HEK293 (cell line): ENCODE measurements around the gene PSMB11.

ENCODE experiments used
- EGR2 ChIP-seq: fragments of 450-650 bp; formaldehyde crosslinking; IDR thresholded peaks from 2 replicates; pipeline ENCODE4 v1.5.1; 2016; ENCODE audit warnings: low read depth, missing biosample characterization, missing genetic modification characterization
- GLIS1 ChIP-seq: fragments of 450-650 bp; formaldehyde crosslinking; IDR thresholded peaks from 2 replicates; pipeline ENCODE4 v1.5.1; 2016; ENCODE audit warnings: missing biosample characterization, missing genetic modification characterization
- KLF10 ChIP-seq: fragments of 450-650 bp; IDR thresholded peaks from 2 replicates; pipeline ENCODE4 v1.5.1; 2018; ENCODE audit warnings: missing biosample characterization, mild to moderate bottlenecking, missing genetic modification characterization
- OVOL3 ChIP-seq: fragments of 450-650 bp; formaldehyde crosslinking; IDR thresholded peaks from 2 replicates; pipeline ENCODE4 v1.5.1; 2016; ENCODE audit warnings: missing biosample characterization, missing genetic modification characterization
- SP2 ChIP-seq: fragments of 450-650 bp; formaldehyde crosslinking; IDR thresholded peaks from 2 replicates; pipeline ENCODE4 v1.5.1; 2016; ENCODE audit warnings: missing biosample characterization, missing genetic modification characterization
- ZEB2 ChIP-seq: fragments of 450-650 bp; formaldehyde crosslinking; IDR thresholded peaks from 2 replicates; pipeline ENCODE4 v1.5.1; 2016; ENCODE audit warnings: missing biosample characterization, missing genetic modification characterization
- ZFP41 ChIP-seq: fragments of 450-650 bp; formaldehyde crosslinking; IDR thresholded peaks from 2 replicates; pipeline ENCODE4 v1.5.1; 2016; ENCODE audit warnings: missing biosample characterization, missing genetic modification characterization, borderline replicate concordance
- ZFP69B ChIP-seq: fragments of 450-650 bp; formaldehyde crosslinking; IDR thresholded peaks from 2 replicates; pipeline ENCODE4 v1.5.1; 2016; ENCODE audit warnings: missing biosample characterization, missing genetic modification characterization
- ZNF114 ChIP-seq: fragments of 450-650 bp; formaldehyde crosslinking; IDR thresholded peaks from 2 replicates; pipeline ENCODE4 v1.5.0; 2017; ENCODE audit warnings: missing biosample characterization, missing genetic modification characterization
- ZNF155 ChIP-seq: fragments of 450-650 bp; formaldehyde crosslinking; IDR thresholded peaks from 2 replicates; pipeline ENCODE4 v1.5.1; 2016; ENCODE audit warnings: missing biosample characterization, missing genetic modification characterization
- ZNF157 ChIP-seq: fragments of 450-650 bp; formaldehyde crosslinking; IDR thresholded peaks from 2 replicates; pipeline ENCODE4 v1.5.1; 2016; ENCODE audit warnings: missing biosample characterization, missing genetic modification characterization
- ZNF174 ChIP-seq: fragments of 450-650 bp; formaldehyde crosslinking; IDR thresholded peaks from 2 replicates; pipeline ENCODE4 v1.5.0; 2017; ENCODE audit warnings: missing biosample characterization, mild to moderate bottlenecking, missing genetic modification characterization
- ZNF2 ChIP-seq: fragments of 450-650 bp; formaldehyde crosslinking; IDR thresholded peaks from 2 replicates; pipeline ENCODE4 v1.5.1; 2016; ENCODE audit warnings: missing biosample characterization, missing genetic modification characterization
- ZNF211 ChIP-seq: fragments of 450-650 bp; formaldehyde crosslinking; IDR thresholded peaks from 2 replicates; pipeline ENCODE4 v1.5.1; 2016; ENCODE audit warnings: low read depth, missing biosample characterization, missing genetic modification characterization
- ZNF23 ChIP-seq: fragments of 450-650 bp; formaldehyde crosslinking; IDR thresholded peaks from 2 replicates; pipeline ENCODE4 v1.5.1; 2016; ENCODE audit warnings: missing biosample characterization, missing genetic modification characterization, borderline replicate concordance
- ZNF416 ChIP-seq: fragments of 450-650 bp; formaldehyde crosslinking; IDR thresholded peaks from 2 replicates; pipeline ENCODE4 v1.5.1; 2016; ENCODE audit warnings: missing biosample characterization, missing genetic modification characterization
- ZNF426 ChIP-seq: fragments of 450-650 bp; formaldehyde crosslinking; IDR thresholded peaks from 2 replicates; pipeline ENCODE4 v1.5.1; 2017; ENCODE audit warnings: missing biosample characterization, missing genetic modification characterization, mild to moderate bottlenecking, inconsistent platforms, moderate library complexity
- ZNF561 ChIP-seq: fragments of 450-650 bp; IDR thresholded peaks from 2 replicates; pipeline ENCODE4 v1.5.1; 2018; ENCODE audit warnings: missing biosample characterization, missing genetic modification characterization, borderline replicate concordance
- ZNF600 ChIP-seq: fragments of 450-650 bp; formaldehyde crosslinking; IDR thresholded peaks from 2 replicates; pipeline ENCODE4 v1.5.1; 2016; ENCODE audit warnings: missing biosample characterization, missing genetic modification characterization
- ZNF670 ChIP-seq: fragments of 450-650 bp; formaldehyde crosslinking; IDR thresholded peaks from 2 replicates; pipeline ENCODE4 v1.5.1; 2016; ENCODE audit warnings: missing biosample characterization, missing genetic modification characterization, low read depth
- ZNF677 ChIP-seq: fragments of 450-650 bp; IDR thresholded peaks from 2 replicates; pipeline ENCODE4 v1.5.0; 2018; ENCODE audit warnings: missing biosample characterization, mild to moderate bottlenecking, missing genetic modification characterization, moderate library complexity
- ZNF768 ChIP-seq: fragments of 450-650 bp; formaldehyde crosslinking; IDR thresholded peaks from 2 replicates; pipeline ENCODE4 v1.5.1; 2018; ENCODE audit warnings: missing biosample characterization, mild to moderate bottlenecking, missing genetic modification characterization
- ZNF843 ChIP-seq: fragments of 450-650 bp; formaldehyde crosslinking; IDR thresholded peaks from 2 replicates; pipeline ENCODE4 v1.5.1; 2016; ENCODE audit warnings: missing biosample characterization, missing genetic modification characterization
- ZSCAN30 ChIP-seq: fragments of 450-650 bp; IDR thresholded peaks from 2 replicates; pipeline ENCODE4 v1.5.1; 2018; ENCODE audit warnings: missing biosample characterization, mild to moderate bottlenecking, missing genetic modification characterization, moderate library complexity
- ZXDB ChIP-seq: fragments of 450-650 bp; formaldehyde crosslinking; IDR thresholded peaks from 2 replicates; pipeline ENCODE4 v1.5.1; 2016; ENCODE audit warnings: missing biosample characterization, missing genetic modification characterization
- TF ChIP-seq, protein P1 (sequence below): fragments of 450-650 bp; formaldehyde crosslinking; IDR thresholded peaks from 2 replicates; pipeline ENCODE4 v1.5.1; 2016; ENCODE audit warnings: missing biosample characterization, missing genetic modification characterization
- TF ChIP-seq, protein P2 (sequence below): fragments of 450-650 bp; formaldehyde crosslinking; IDR thresholded peaks from 2 replicates; pipeline ENCODE4 v1.5.1; 2017; ENCODE audit warnings: missing biosample characterization, missing genetic modification characterization
- TF ChIP-seq, protein P3 (sequence below): fragments of 450-650 bp; IDR thresholded peaks from 2 replicates; pipeline ENCODE4 v1.5.1; 2018; ENCODE audit warnings: missing biosample characterization, mild to moderate bottlenecking, missing genetic modification characterization
- TF ChIP-seq, protein P4 (sequence below): fragments of 450-650 bp; formaldehyde crosslinking; conservative IDR thresholded peaks from 2 replicates; pipeline ENCODE4 v1.5.1; 2016; ENCODE audit warnings: low read depth, missing biosample characterization, missing genetic modification characterization
- TF ChIP-seq, protein P5 (sequence below): fragments of 450-650 bp; formaldehyde crosslinking; IDR thresholded peaks from 2 replicates; pipeline ENCODE4 v1.5.1; 2016; ENCODE audit warnings: missing biosample characterization, missing genetic modification characterization

PSMB11 gene

DNA sequence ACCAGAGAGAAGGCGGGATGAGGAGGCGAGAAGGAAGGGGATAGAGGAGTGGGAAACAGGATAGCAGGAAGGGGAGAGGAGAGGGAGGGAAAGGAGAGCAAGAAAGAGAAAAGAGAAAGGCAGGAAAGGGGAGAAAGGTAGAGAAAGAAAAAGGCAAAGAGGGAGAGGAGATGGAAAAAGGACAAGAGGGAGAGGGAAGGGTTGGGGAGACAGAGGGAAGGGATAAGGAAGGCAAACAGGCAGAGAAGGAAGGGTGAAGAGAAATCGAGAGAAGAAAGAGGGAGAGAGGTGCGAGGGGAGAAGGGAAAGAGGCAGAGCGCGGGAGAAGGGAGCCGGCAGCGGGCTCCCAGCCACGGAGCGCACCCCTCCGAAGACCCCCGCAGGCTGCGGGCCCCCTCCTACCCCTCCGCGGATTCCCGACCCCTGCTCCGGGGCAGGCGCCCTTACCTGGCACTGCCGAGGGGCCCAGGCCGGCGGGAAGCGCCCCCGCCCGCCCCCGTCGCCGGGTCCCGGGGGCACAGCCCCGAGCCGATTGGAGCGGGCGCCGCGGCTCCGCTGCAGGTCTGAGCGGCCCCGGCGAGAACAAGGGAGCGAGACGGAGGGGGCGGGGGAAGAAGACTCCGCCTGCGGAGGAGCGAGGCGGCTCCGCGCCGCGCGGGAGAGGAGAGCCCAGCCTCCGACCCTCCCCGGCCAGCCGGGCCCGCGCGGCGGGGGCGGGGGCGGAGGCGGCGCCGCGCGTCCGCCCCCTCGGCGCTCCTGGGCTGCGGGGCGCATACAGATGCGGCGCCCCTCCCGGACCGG lies 15.1 kb downstream of the PSMB11 start, which contains the start of gene CDH24 (continued):
- no peak for TF ChIP-seq ZNF23 (tag by site-specific recombination)
- TF ChIP-seq ZNF843 = no peak
- TF ChIP-seq GLIS1 (tag by site-specific recombination) = no peak
- TF ChIP-seq, protein P1, sequence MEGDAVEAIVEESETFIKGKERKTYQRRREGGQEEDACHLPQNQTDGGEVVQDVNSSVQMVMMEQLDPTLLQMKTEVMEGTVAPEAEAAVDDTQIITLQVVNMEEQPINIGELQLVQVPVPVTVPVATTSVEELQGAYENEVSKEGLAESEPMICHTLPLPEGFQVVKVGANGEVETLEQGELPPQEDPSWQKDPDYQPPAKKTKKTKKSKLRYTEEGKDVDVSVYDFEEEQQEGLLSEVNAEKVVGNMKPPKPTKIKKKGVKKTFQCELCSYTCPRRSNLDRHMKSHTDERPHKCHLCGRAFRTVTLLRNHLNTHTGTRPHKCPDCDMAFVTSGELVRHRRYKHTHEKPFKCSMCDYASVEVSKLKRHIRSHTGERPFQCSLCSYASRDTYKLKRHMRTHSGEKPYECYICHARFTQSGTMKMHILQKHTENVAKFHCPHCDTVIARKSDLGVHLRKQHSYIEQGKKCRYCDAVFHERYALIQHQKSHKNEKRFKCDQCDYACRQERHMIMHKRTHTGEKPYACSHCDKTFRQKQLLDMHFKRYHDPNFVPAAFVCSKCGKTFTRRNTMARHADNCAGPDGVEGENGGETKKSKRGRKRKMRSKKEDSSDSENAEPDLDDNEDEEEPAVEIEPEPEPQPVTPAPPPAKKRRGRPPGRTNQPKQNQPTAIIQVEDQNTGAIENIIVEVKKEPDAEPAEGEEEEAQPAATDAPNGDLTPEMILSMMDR (tag by site-specific recombination) = no peak
- no peak for TF ChIP-seq ZNF677 (tag by site-specific recombination)
- no peak for TF ChIP-seq ZNF157 (tag by site-specific recombination)
- TF ChIP-seq EGR2 (tag by site-specific recombination) = peak; percentile 48
- TF ChIP-seq ZXDB (tag by site-specific recombination) = peak; percentile 48; the same call in 1 of the 2 replicates
- TF ChIP-seq ZNF155 (tag by site-specific recombination) = no peak
- TF ChIP-seq SP2 = no peak; the same call in none of the 2 replicates
- TF ChIP-seq ZNF670 (tag by site-specific recombination) = 0 out of 2 replicates have a peak, but pooled peaks have one; percentile 25
- peak; percentile 32; the same call in 1 of the 2 replicates for TF ChIP-seq KLF10 (tag by site-specific recombination)
- no peak for TF ChIP-seq ZNF174
- TF ChIP-seq ZNF416 (tag by site-specific recombination) = no peak
- TF ChIP-seq, protein P2, sequence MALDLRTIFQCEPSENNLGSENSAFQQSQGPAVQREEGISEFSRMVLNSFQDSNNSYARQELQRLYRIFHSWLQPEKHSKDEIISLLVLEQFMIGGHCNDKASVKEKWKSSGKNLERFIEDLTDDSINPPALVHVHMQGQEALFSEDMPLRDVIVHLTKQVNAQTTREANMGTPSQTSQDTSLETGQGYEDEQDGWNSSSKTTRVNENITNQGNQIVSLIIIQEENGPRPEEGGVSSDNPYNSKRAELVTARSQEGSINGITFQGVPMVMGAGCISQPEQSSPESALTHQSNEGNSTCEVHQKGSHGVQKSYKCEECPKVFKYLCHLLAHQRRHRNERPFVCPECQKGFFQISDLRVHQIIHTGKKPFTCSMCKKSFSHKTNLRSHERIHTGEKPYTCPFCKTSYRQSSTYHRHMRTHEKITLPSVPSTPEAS = no peak
- TF ChIP-seq, protein P3, sequence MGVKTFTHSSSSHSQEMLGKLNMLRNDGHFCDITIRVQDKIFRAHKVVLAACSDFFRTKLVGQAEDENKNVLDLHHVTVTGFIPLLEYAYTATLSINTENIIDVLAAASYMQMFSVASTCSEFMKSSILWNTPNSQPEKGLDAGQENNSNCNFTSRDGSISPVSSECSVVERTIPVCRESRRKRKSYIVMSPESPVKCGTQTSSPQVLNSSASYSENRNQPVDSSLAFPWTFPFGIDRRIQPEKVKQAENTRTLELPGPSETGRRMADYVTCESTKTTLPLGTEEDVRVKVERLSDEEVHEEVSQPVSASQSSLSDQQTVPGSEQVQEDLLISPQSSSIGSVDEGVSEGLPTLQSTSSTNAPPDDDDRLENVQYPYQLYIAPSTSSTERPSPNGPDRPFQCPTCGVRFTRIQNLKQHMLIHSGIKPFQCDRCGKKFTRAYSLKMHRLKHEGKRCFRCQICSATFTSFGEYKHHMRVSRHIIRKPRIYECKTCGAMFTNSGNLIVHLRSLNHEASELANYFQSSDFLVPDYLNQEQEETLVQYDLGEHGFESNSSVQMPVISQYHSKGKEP (tag by site-specific recombination) = no peak
- no peak for TF ChIP-seq OVOL3 (tag by site-specific recombination)
- TF ChIP-seq ZNF600 = no peak
- TF ChIP-seq ZNF114 (tag by site-specific recombination) = no peak
- no peak for TF ChIP-seq ZFP69B (tag by site-specific recombination)
- no peak for TF ChIP-seq ZNF426
- TF ChIP-seq, protein P4, sequence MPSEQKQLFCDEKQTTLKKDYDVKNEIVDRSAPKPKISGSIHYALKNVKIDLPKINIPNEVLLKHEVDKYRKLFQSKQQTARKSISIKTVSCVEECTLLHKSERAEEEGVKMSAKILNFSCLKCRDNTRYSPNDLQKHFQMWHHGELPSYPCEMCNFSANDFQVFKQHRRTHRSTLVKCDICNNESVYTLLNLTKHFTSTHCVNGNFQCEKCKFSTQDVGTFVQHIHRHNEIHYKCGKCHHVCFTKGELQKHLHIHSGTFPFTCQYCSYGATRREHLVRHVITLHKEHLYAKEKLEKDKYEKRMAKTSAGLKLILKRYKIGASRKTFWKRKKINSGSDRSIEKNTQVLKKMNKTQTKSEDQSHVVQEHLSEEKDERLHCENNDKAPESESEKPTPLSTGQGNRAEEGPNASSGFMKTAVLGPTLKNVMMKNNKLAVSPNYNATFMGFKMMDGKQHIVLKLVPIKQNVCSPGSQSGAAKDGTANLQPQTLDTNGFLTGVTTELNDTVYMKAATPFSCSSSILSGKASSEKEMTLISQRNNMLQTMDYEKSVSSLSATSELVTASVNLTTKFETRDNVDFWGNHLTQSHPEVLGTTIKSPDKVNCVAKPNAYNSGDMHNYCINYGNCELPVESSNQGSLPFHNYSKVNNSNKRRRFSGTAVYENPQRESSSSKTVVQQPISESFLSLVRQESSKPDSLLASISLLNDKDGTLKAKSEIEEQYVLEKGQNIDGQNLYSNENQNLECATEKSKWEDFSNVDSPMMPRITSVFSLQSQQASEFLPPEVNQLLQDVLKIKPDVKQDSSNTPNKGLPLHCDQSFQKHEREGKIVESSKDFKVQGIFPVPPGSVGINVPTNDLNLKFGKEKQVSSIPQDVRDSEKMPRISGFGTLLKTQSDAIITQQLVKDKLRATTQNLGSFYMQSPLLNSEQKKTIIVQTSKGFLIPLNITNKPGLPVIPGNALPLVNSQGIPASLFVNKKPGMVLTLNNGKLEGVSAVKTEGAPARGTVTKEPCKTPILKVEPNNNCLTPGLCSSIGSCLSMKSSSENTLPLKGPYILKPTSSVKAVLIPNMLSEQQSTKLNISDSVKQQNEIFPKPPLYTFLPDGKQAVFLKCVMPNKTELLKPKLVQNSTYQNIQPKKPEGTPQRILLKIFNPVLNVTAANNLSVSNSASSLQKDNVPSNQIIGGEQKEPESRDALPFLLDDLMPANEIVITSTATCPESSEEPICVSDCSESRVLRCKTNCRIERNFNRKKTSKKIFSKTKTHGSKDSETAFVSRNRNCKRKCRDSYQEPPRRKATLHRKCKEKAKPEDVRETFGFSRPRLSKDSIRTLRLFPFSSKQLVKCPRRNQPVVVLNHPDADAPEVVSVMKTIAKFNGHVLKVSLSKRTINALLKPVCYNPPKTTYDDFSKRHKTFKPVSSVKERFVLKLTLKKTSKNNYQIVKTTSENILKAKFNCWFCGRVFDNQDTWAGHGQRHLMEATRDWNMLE (tag by site-specific recombination) = no peak
- no peak for TF ChIP-seq ZNF768 (tag by site-specific recombination)
- TF ChIP-seq ZSCAN30 (tag by site-specific recombination) = no peak
- peak; percentile 39; the same call in 1 of the 2 replicates for TF ChIP-seq ZEB2 (tag by site-specific recombination)
- TF ChIP-seq, protein P5, sequence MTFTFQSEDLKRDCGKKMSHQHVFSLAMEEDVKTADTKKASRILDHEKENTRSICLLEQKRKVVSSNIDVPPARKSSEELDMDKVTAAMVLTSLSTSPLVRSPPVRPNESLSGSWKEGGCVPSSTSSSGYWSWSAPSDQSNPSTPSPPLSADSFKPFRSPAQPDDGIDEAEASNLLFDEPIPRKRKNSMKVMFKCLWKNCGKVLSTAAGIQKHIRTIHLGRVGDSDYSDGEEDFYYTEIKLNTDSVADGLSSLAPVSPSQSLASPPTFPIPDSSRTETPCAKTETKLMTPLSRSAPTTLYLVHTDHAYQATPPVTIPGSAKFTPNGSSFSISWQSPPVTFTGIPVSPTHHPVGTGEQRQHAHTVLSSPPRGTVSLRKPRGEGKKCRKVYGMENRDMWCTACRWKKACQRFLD = no peak
- TF ChIP-seq ZNF2 (tag by site-specific recombination) = 0 out of 2 replicates have a peak, but pooled peaks have one; percentile 44
- TF ChIP-seq ZNF561 (tag by site-specific recombination) = no peak
- TF ChIP-seq ZNF211 (tag by site-specific recombination) = no peak
- TF ChIP-seq ZFP41 (tag by site-specific recombination) = no peak
